ENCODE data around the gene TEX13D. TPM values are rescaled to one million over a fixed set of nuclear protein-coding genes. Genes with fewer than 3 reads are reported as not detected.

TEX13D gene
- total and polyA plus RNA-seq, 9 of the 15 experiments (the other 6 are each of a cell fraction or from before 2014, with no cell fraction given) = 0.06 TPM; not detected in 8

DNA sequence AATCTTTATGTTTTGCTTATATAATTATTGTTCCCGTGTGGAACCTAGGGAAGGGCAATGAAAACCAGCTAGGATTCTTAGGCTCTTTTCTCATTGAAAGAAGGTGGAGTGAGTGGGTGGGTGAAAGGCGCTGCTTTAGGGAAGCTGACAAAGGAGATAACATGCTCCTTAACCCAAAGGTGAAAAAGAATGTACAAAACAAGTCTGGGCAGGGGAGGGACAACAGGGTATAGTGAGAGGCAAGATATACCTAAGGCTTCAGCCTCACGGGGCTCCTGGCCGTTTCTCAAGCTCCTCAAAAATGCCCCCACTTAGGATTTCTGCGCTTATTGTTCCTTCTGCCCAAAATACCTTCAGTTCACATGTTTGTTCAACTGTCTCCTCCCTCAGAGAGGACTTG, 15.7 kb downstream of the TEX13D start (continued):
- TF ChIP-seq, protein P1, sequence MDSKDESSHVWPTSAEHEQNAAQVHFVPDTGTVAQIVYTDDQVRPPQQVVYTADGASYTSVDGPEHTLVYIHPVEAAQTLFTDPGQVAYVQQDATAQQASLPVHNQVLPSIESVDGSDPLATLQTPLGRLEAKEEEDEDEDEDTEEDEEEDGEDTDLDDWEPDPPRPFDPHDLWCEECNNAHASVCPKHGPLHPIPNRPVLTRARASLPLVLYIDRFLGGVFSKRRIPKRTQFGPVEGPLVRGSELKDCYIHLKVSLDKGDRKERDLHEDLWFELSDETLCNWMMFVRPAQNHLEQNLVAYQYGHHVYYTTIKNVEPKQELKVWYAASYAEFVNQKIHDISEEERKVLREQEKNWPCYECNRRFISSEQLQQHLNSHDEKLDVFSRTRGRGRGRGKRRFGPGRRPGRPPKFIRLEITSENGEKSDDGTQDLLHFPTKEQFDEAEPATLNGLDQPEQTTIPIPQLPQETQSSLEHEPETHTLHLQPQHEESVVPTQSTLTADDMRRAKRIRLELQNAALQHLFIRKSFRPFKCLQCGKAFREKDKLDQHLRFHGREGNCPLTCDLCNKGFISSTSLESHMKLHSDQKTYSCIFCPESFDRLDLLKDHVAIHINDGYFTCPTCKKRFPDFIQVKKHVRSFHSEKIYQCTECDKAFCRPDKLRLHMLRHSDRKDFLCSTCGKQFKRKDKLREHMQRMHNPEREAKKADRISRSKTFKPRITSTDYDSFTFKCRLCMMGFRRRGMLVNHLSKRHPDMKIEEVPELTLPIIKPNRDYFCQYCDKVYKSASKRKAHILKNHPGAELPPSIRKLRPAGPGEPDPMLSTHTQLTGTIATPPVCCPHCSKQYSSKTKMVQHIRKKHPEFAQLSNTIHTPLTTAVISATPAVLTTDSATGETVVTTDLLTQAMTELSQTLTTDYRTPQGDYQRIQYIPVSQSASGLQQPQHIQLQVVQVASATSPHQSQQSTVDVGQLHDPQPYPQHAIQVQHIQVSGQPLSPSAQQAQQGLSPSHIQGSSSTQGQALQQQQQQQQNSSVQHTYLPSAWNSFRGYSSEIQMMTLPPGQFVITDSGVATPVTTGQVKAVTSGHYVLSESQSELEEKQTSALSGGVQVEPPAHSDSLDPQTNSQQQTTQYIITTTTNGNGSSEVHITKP (IDR thresholded peaks at IDR 0.05; ENCODE audit: partially characterized antibody) = no peak
- TF ChIP-seq ZNF124 (CRISPR knock-in tag; IDR thresholded peaks at IDR 0.05) = no peak
- peak; percentile 40; the same call in 1 of the 2 replicates for TF ChIP-seq NCOR1 (IDR thresholded peaks at IDR 0.05)
- no peak for TF ChIP-seq ZNF695 (CRISPR knock-in tag; IDR thresholded peaks at IDR 0.05)
- TF ChIP-seq, protein P2, sequence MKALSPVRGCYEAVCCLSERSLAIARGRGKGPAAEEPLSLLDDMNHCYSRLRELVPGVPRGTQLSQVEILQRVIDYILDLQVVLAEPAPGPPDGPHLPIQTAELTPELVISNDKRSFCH (CRISPR knock-in tag; IDR thresholded peaks at IDR 0.05) = no peak
- TF ChIP-seq, protein P2 (tag; IDR thresholded peaks at IDR 0.05) = no peak
- TF ChIP-seq BCOR (IDR thresholded peaks at IDR 0.05) = no peak
- TF ChIP-seq ZNF707 (CRISPR knock-in tag; conservative IDR thresholded peaks at IDR 0.05) = no peak
- TF ChIP-seq ZNF316 (IDR thresholded peaks at IDR 0.05) = no peak
- TF ChIP-seq, protein P3, sequence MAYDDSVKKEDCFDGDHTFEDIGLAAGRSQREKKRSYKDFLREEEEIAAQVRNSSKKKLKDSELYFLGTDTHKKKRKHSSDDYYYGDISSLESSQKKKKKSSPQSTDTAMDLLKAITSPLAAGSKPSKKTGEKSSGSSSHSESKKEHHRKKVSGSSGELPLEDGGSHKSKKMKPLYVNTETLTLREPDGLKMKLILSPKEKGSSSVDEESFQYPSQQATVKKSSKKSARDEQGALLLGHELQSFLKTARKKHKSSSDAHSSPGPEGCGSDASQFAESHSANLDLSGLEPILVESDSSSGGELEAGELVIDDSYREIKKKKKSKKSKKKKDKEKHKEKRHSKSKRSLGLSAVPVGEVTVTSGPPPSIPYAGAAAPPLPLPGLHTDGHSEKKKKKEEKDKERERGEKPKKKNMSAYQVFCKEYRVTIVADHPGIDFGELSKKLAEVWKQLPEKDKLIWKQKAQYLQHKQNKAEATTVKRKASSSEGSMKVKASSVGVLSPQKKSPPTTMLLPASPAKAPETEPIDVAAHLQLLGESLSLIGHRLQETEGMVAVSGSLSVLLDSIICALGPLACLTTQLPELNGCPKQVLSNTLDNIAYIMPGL (CRISPR knock-in tag; IDR thresholded peaks at IDR 0.05) = no peak
- TF ChIP-seq, protein P4, sequence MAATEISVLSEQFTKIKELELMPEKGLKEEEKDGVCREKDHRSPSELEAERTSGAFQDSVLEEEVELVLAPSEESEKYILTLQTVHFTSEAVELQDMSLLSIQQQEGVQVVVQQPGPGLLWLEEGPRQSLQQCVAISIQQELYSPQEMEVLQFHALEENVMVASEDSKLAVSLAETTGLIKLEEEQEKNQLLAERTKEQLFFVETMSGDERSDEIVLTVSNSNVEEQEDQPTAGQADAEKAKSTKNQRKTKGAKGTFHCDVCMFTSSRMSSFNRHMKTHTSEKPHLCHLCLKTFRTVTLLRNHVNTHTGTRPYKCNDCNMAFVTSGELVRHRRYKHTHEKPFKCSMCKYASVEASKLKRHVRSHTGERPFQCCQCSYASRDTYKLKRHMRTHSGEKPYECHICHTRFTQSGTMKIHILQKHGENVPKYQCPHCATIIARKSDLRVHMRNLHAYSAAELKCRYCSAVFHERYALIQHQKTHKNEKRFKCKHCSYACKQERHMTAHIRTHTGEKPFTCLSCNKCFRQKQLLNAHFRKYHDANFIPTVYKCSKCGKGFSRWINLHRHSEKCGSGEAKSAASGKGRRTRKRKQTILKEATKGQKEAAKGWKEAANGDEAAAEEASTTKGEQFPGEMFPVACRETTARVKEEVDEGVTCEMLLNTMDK (IDR thresholded peaks at IDR 0.05; ENCODE audit: borderline replicate concordance, insufficient read depth, low read depth, low read length, poor library complexity, severe bottlenecking) = no peak
- TF ChIP-seq, protein P5, sequence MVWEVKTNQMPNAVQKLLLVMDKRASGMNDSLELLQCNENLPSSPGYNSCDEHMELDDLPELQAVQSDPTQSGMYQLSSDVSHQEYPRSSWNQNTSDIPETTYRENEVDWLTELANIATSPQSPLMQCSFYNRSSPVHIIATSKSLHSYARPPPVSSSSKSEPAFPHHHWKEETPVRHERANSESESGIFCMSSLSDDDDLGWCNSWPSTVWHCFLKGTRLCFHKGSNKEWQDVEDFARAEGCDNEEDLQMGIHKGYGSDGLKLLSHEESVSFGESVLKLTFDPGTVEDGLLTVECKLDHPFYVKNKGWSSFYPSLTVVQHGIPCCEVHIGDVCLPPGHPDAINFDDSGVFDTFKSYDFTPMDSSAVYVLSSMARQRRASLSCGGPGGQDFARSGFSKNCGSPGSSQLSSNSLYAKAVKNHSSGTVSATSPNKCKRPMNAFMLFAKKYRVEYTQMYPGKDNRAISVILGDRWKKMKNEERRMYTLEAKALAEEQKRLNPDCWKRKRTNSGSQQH (CRISPR knock-in tag; IDR thresholded peaks at IDR 0.05) = no peak
- TF ChIP-seq ZFX (CRISPR knock-in tag; IDR thresholded peaks at IDR 0.05) = no peak
- TF ChIP-seq RCOR1 (IDR thresholded peaks at IDR 0.05; ENCODE audit: borderline replicate concordance in 1 of 2, low read depth in 2 of 2, low read length in 2 of 2) = no peak
- TF ChIP-seq TEAD2 (tag; IDR thresholded peaks at IDR 0.05) = no peak
- TF ChIP-seq SP2 (IDR thresholded peaks at IDR 0.05; ENCODE audit: extremely low read depth, low read depth, low read length, poor library complexity, severe bottlenecking) = no peak
- TF ChIP-seq GATAD2A (IDR thresholded peaks at IDR 0.05) = 0 out of 2 replicates have a peak, but pooled peaks have one; percentile 28
- TF ChIP-seq, protein P6, sequence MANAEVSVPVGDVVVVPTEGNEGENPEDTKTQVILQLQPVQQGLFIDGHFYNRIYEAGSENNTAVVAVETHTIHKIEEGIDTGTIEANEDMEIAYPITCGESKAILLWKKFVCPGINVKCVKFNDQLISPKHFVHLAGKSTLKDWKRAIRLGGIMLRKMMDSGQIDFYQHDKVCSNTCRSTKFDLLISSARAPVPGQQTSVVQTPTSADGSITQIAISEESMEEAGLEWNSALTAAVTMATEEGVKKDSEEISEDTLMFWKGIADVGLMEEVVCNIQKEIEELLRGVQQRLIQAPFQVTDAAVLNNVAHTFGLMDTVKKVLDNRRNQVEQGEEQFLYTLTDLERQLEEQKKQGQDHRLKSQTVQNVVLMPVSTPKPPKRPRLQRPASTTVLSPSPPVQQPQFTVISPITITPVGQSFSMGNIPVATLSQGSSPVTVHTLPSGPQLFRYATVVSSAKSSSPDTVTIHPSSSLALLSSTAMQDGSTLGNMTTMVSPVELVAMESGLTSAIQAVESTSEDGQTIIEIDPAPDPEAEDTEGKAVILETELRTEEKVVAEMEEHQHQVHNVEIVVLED (CRISPR knock-in tag; IDR thresholded peaks at IDR 0.05) = no peak

Data from K562 (cell line).